HFFc6 (cell line): Measurements from ENCODE around the gene TMEM201. TPM values are rescaled to one million over a fixed set of nuclear protein-coding genes. Genes with fewer than 3 reads are reported as not detected.

Experiments
- DNase-seq: peaks from one replicate; pipeline ENCODE4 v3.0.0-alpha.2; 2018
- H3K27ac Mint-ChIP-seq: 2 replicates; pipeline ENCODE4 v1.8.0; 2020; ENCODE audit warnings: mild to moderate bottlenecking, mixed read lengths
- H3K27me3 Mint-ChIP-seq: 2 replicates; pipeline ENCODE4 v1.8.0; 2021; ENCODE audit warnings: mild to moderate bottlenecking, moderate library complexity, mixed read lengths; ENCODE audit not compliant: insufficient read depth
- H3K36me3 Mint-ChIP-seq: 2 replicates; pipeline ENCODE4 v1.8.0; 2021; ENCODE audit warnings: low read depth, mixed read lengths
- H3K4me1 Mint-ChIP-seq: 2 replicates; pipeline ENCODE4 v1.8.0; 2020; ENCODE audit warnings: low read depth, mixed read lengths
- H3K4me3 Mint-ChIP-seq: 2 replicates; pipeline ENCODE4 v1.8.0; 2020; ENCODE audit warnings: mild to moderate bottlenecking, moderate library complexity, mixed read lengths
- H3K9me3 Mint-ChIP-seq: 2 replicates; pipeline ENCODE4 v1.8.0; 2020; ENCODE audit warnings: mild to moderate bottlenecking, mixed read lengths
- total RNA-seq, 6 experiments: library from RNA; stranded (reverse); fragmentation: NEBNext Ultra II Directional; extraction: Animal tissue kit (Norgen Biotek cat#: 25700); gene quantifications; 2 replicates in 1 of 6; 3 replicates in 5 of 6; pipeline ENCODE4 v1.2.3, GENCODE V29; 2021
- TF ChIP-seq, protein P1 (sequence below): fragments of 200-600 bp; sonication (generic); IDR thresholded peaks from 2 replicates; pipeline ENCODE4 v1.5.0; 2021; ENCODE audit warnings: antibody characterized with exemption, mild to moderate bottlenecking

Gene TMEM201
- total RNA-seq, 6 experiments from 2014 or later: 10.5 to 14.0 (median 11.2) TPM

DNA sequence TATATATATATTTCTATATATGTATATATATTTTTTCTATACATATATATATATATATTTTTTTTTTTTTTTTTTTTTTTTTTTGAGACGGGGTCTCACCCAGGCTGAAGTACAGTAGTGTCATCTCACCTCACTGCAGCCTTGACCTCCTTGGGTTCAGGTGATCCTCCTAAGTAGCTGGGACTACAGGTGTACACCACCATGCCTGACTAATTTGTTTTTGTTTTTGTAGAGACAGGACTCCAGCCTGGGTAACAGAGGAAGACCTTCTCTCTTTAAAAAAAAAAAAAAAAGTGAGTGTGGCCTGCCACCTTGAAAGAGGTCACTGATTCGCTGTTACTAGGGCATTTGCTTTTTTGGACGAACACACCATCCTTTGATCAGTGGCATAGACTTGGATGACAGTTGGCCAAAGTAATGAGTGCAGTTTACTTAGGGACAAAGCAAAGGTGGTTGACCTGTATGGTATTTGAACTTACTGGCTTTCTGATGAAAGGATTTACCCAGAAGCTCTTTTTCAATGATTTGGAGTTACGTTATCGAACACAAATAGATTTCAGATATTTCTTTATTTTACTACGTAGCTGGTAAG, 38.7 kb upstream of the TMEM201 start:
- H3K36me3 Mint-ChIP-seq: peaks cover under 1% of the 10 kb centered on the region; the same call in 1 of the 2 replicates
- TF ChIP-seq, protein P1, sequence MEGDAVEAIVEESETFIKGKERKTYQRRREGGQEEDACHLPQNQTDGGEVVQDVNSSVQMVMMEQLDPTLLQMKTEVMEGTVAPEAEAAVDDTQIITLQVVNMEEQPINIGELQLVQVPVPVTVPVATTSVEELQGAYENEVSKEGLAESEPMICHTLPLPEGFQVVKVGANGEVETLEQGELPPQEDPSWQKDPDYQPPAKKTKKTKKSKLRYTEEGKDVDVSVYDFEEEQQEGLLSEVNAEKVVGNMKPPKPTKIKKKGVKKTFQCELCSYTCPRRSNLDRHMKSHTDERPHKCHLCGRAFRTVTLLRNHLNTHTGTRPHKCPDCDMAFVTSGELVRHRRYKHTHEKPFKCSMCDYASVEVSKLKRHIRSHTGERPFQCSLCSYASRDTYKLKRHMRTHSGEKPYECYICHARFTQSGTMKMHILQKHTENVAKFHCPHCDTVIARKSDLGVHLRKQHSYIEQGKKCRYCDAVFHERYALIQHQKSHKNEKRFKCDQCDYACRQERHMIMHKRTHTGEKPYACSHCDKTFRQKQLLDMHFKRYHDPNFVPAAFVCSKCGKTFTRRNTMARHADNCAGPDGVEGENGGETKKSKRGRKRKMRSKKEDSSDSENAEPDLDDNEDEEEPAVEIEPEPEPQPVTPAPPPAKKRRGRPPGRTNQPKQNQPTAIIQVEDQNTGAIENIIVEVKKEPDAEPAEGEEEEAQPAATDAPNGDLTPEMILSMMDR: no peak

DNA sequence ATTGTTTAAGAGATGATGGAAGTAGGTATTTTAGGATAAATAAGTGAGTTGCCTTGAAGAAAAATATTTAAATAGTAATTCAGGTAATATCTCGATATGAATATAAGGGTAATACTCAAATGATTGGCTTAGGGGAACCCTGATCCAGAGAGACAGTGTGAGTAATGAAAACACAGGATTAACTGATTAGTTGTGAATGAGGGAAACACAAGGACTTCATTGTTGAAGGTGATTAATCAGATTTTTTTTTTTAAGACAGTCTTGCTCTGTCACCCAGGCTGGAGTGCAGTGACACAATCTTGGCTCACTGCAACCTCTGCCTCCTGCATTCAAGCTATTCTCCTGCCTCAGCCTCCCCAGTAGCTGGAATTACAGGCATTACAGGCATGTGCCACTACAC, 36.7 kb upstream of the TMEM201 start:
- Mint-ChIP-seq H3K36me3 (peaks cover 11% of the 10 kb centered on the region), H3K4me3 (no peak overlapping the region), H3K4me1 (peaks cover 14% of the 10 kb centered on the region), H3K27me3 (no peaks in the 10 kb centered on the region), H3K27ac (no peak overlapping the region), H3K9me3 (no peaks in the 10 kb centered on the region)
- TF ChIP-seq, protein P1: no peak
- DNase-seq: no peak

More for the DNA sequence above, 38.7 kb upstream of the TMEM201 start:
- no peaks in the 10 kb centered on the region for H3K9me3 Mint-ChIP-seq
- peaks cover 4% of the 10 kb centered on the region for H3K4me1 Mint-ChIP-seq
- H3K4me3 Mint-ChIP-seq: no peak overlapping the region
- DNase-seq: no peak
- H3K27me3 Mint-ChIP-seq: no peaks in the 10 kb centered on the region
- H3K27ac Mint-ChIP-seq: no peak overlapping the region

DNA sequence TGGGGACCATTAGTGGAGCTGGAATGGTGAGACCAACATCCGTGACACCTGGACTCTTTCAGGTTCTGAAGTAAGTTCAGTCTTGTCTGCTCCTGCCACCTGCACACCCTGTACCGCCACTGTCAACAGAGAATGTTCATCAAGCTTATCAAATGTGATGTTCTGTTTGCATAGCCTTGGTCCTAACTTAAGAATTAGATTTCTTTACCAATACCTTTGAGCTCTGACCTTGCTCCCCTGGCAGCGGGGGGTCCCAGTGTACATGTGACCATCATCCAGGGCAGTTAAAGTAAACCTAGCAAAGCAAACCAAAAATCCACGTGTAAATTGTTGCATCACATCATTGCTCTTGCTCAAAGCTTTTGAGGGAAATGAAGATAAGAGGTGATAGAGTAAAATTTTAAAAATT, 35.0 kb upstream of the TMEM201 start:
- no peak for DNase-seq
- no peaks in the 10 kb centered on the region for H3K9me3 Mint-ChIP-seq
- peaks cover 14% of the 10 kb centered on the region for H3K4me1 Mint-ChIP-seq
- H3K4me3 Mint-ChIP-seq: no peak overlapping the region
- TF ChIP-seq, protein P1: no peak
- H3K27ac Mint-ChIP-seq: no peak overlapping the region
- H3K27me3 Mint-ChIP-seq: no peaks in the 10 kb centered on the region
- H3K36me3 Mint-ChIP-seq: peaks cover 11% of the 10 kb centered on the region

GRCh38 chr1:9555942-9556341, 32.8 kb upstream of the TMEM201 start:
- Mint-ChIP-seq H3K4me3 (no peak overlapping the region), H3K9me3 (no peaks in the 10 kb centered on the region), H3K27me3 (no peaks in the 10 kb centered on the region), H3K4me1 (peaks cover 14% of the 10 kb centered on the region), H3K36me3 (peaks cover 11% of the 10 kb centered on the region), H3K27ac (no peak overlapping the region)
- DNase-seq: no peak
- TF ChIP-seq, protein P1: no peak

GRCh38 chr1:9557624-9558023, 31.1 kb upstream of the TMEM201 start:
- Mint-ChIP-seq H3K4me1 (peaks cover 23% of the 10 kb centered on the region), H3K36me3 (peaks cover 17% of the 10 kb centered on the region), H3K9me3 (no peaks in the 10 kb centered on the region), H3K27ac (no peak overlapping the region), H3K27me3 (no peaks in the 10 kb centered on the region), H3K4me3 (no peak overlapping the region)
- TF ChIP-seq, protein P1: no peak
- no peak for DNase-seq
